ENCODE results near the gene SH3RF3. TPM values are rescaled to one million over a fixed set of nuclear protein-coding genes. Genes with fewer than 3 reads are reported as not detected.

SH3RF3 gene
- total RNA-seq, 1 donor from 2014 or later: 10.8 TPM

- peaks cover 7% of the 10 kb centered on the region for H3K4me1 ChIP-seq
- no peaks in the 10 kb centered on the region for H3K36me3 ChIP-seq
- H3K27me3 ChIP-seq: no peaks in the 10 kb centered on the region
- peak in 1 of 2 donors; percentile 72 for DNase-seq (ENCODE audit: extremely low spot score in 2 of 2)
- no peak for TF ChIP-seq CTCF (IDR thresholded peaks at IDR 0.05)
- TF ChIP-seq POLR2AphosphoS5 (IDR thresholded peaks at IDR 0.05; ENCODE audit: insufficient read depth in 1 of 2, low read depth in 1 of 2): no peak
- no peak for TF ChIP-seq POLR2A (IDR thresholded peaks at IDR 0.05)
- intact Hi-C loops (cut with DNase I): no loop called here
- no peak overlapping the region for H3K4me3 ChIP-seq
- H3K9me3 ChIP-seq: no peaks in the 10 kb centered on the region
- H3K27ac ChIP-seq: no peak overlapping the region
Observed at GRCh38 chr2:109527846-109528705, 399.1 kb downstream of the SH3RF3 start.

- TF ChIP-seq CTCF (IDR thresholded peaks at IDR 0.05) (no peak), POLR2AphosphoS5 (IDR thresholded peaks at IDR 0.05; ENCODE audit: insufficient read depth in 1 of 2, low read depth in 1 of 2) (no peak)
- no peaks in the 10 kb centered on the region for H3K9me3 ChIP-seq
- no peaks in the 10 kb centered on the region for H3K27me3 ChIP-seq
- no peak overlapping the region for H3K4me3 ChIP-seq
- intact Hi-C loops (cut with DNase I): no loop called here
- no peak overlapping the region for H3K27ac ChIP-seq
- H3K36me3 ChIP-seq: no peaks in the 10 kb centered on the region
- peaks cover 7% of the 10 kb centered on the region for H3K4me1 ChIP-seq
- DNase-seq (ENCODE audit: extremely low spot score in 2 of 2): peak in 1 of 2 donors; percentile 77
Observed at GRCh38 chr2:109528811-109529501, 400.0 kb downstream of the SH3RF3 start.

GRCh38 chr2:109529532-109530449, 400.8 kb downstream of the SH3RF3 start:
- Histone ChIP-seq H3K36me3 (no peaks in the 10 kb centered on the region), H3K27ac (no peak overlapping the region), H3K4me1 (peaks cover 7% of the 10 kb centered on the region), H3K4me3 (no peak overlapping the region), H3K9me3 (no peaks in the 10 kb centered on the region), H3K27me3 (no peaks in the 10 kb centered on the region)
- peak in 1 of 2 donors; percentile 82 for DNase-seq (ENCODE audit: extremely low spot score in 2 of 2)
- intact Hi-C loops (cut with DNase I): no loop called here
- TF ChIP-seq POLR2AphosphoS5 (IDR thresholded peaks at IDR 0.05; ENCODE audit: insufficient read depth in 1 of 2, low read depth in 1 of 2): peak in 1 of 2 donors; percentile 33
- TF ChIP-seq POLR2A (IDR thresholded peaks at IDR 0.05): no peak

- intact Hi-C loops (cut with DNase I): no loop called here
- H3K36me3 ChIP-seq: no peaks in the 10 kb centered on the region
Observed at GRCh38 chr2:109530712-109531111, 401.7 kb downstream of the SH3RF3 start.

More at GRCh38 chr2:109530712-109531111, 401.7 kb downstream of the SH3RF3 start:
- Histone ChIP-seq H3K27me3 (no peaks in the 10 kb centered on the region), H3K27ac (no peak overlapping the region), H3K4me3 (no peak overlapping the region), H3K9me3 (no peaks in the 10 kb centered on the region), H3K4me1 (peaks cover 7% of the 10 kb centered on the region)
- TF ChIP-seq CTCF (IDR thresholded peaks at IDR 0.05): no peak
- TF ChIP-seq POLR2AphosphoS5 (IDR thresholded peaks at IDR 0.05; ENCODE audit: insufficient read depth in 1 of 2, low read depth in 1 of 2): no peak
- TF ChIP-seq POLR2A (IDR thresholded peaks at IDR 0.05): no peak
- peak in 1 of 2 donors; percentile 77 for DNase-seq (ENCODE audit: extremely low spot score in 2 of 2)

Data from vagina (tissue), 2 donors.